ENCODE results near the gene TMEM131.

TMEM131 gene

GRCh38 chr2:98028931-98029717 lies 33.4 kb upstream of the TMEM131 start:
- Mint-ChIP-seq H3K27ac (no peak overlapping the region), H3K4me1 (peaks cover 20% of the 10 kb centered on the region), H3K9me3 (no peaks in the 10 kb centered on the region), H3K36me3 (ENCODE audit: low read depth) (no peaks in the 10 kb centered on the region), H3K27me3 (ENCODE audit: low read depth) (no peaks in the 10 kb centered on the region), H3K4me3 (no peak overlapping the region)
- TF ChIP-seq CTCF (IDR thresholded peaks at IDR 0.05; ENCODE audit: unreplicated experiment in 3 of 3) = no peak

- Mint-ChIP-seq H3K4me3 (no peak overlapping the region), H3K36me3 (ENCODE audit: low read depth) (no peaks in the 10 kb centered on the region), H3K27ac (no peak overlapping the region), H3K4me1 (peaks cover 20% of the 10 kb centered on the region), H3K9me3 (no peaks in the 10 kb centered on the region), H3K27me3 (ENCODE audit: low read depth) (no peaks in the 10 kb centered on the region)
- TF ChIP-seq CTCF (IDR thresholded peaks at IDR 0.05; ENCODE audit: unreplicated experiment in 3 of 3) = no peak
These were observed 32.4 kb upstream of the TMEM131 start for GRCh38 chr2:98028101-98028561.

- Mint-ChIP-seq H3K4me1 (peaks cover 20% of the 10 kb centered on the region), H3K27me3 (ENCODE audit: low read depth) (no peaks in the 10 kb centered on the region), H3K27ac (no peak overlapping the region), H3K36me3 (ENCODE audit: low read depth) (no peaks in the 10 kb centered on the region), H3K4me3 (no peak overlapping the region), H3K9me3 (peaks cover 2% of the 10 kb centered on the region)
- no peak for TF ChIP-seq CTCF (IDR thresholded peaks at IDR 0.05; ENCODE audit: unreplicated experiment in 3 of 3)
These were observed 31.8 kb upstream of the TMEM131 start for GRCh38 chr2:98027538-98027937.

- no peak for TF ChIP-seq CTCF (IDR thresholded peaks at IDR 0.05; ENCODE audit: unreplicated experiment in 3 of 3)
- H3K9me3 Mint-ChIP-seq = peaks cover 3% of the 10 kb centered on the region
- peaks cover 20% of the 10 kb centered on the region for H3K4me1 Mint-ChIP-seq
- H3K27ac Mint-ChIP-seq = no peak overlapping the region
- H3K27me3 Mint-ChIP-seq (ENCODE audit: low read depth) = no peaks in the 10 kb centered on the region
- H3K36me3 Mint-ChIP-seq (ENCODE audit: low read depth) = no peaks in the 10 kb centered on the region
- H3K4me3 Mint-ChIP-seq = no peak overlapping the region
These were observed 31.3 kb upstream of the TMEM131 start for GRCh38 chr2:98026927-98027522.

GRCh38 chr2:98026292-98026691 lies 30.5 kb upstream of the TMEM131 start:
- H3K9me3 Mint-ChIP-seq = peaks cover 7% of the 10 kb centered on the region
- H3K4me1 Mint-ChIP-seq = peaks cover 20% of the 10 kb centered on the region
- no peaks in the 10 kb centered on the region for H3K27me3 Mint-ChIP-seq (ENCODE audit: low read depth)
- no peak overlapping the region for H3K27ac Mint-ChIP-seq
- TF ChIP-seq CTCF (IDR thresholded peaks at IDR 0.05; ENCODE audit: unreplicated experiment in 3 of 3) = no peak
- no peaks in the 10 kb centered on the region for H3K36me3 Mint-ChIP-seq (ENCODE audit: low read depth)
- H3K4me3 Mint-ChIP-seq = no peak overlapping the region

Data from nephron (organoid).